Skin epidermis (tissue), 12 donors: ENCODE measurements around the gene CDH23.
A peak's percentile ranks its signal among the peaks of the same experiment; 100 is the strongest.

ENCODE experiments used
- H3K27ac ChIP-seq, 21 experiments: fragments of 200-600 bp; sonication (generic) in 11 of 21; one replicate each; pipeline ENCODE4 v1.5.0; 2020; ENCODE audit warnings: mild to moderate bottlenecking in 3 of 21, inconsistent platforms in 2 of 21, moderate library complexity in 2 of 21
- H3K4me3 ChIP-seq, 7 experiments: fragments of 200-600 bp; sonication (generic) in 2 of 7; one replicate each; pipeline ENCODE4 v1.5.0; 2020; ENCODE audit warnings: inconsistent platforms in 2 of 7, mild to moderate bottlenecking in 2 of 7, moderate library complexity in 1 of 7

The CDH23 gene

GRCh38 chr10:71618598-71618997 is 221.9 kb downstream of the CDH23 start:
- H3K4me3 ChIP-seq, result no peak overlapping the region
- no peak overlapping the region for H3K27ac ChIP-seq

- H3K27ac ChIP-seq, result no peak overlapping the region
- no peak overlapping the region for H3K4me3 ChIP-seq
Observed at GRCh38 chr10:71620642-71621041, 223.9 kb downstream of the CDH23 start.

GRCh38 chr10:71621231-71622153 is 224.8 kb downstream of the CDH23 start:
- Histone ChIP-seq H3K4me3 (no peak overlapping the region), H3K27ac (peak overlapping the region in 1 of 21 experiments; percentile 8)

GRCh38 chr10:71622154-71622526 is 225.4 kb downstream of the CDH23 start:
- Histone ChIP-seq H3K4me3 (no peak overlapping the region), H3K27ac (peak overlapping the region in 1 of 21 experiments; percentile 8)

GRCh38 chr10:71622616-71623015 is 225.9 kb downstream of the CDH23 start:
- H3K27ac ChIP-seq, result no peak overlapping the region
- H3K4me3 ChIP-seq, result no peak overlapping the region

- Histone ChIP-seq H3K4me3 (no peak overlapping the region), H3K27ac (no peak overlapping the region)
Observed at GRCh38 chr10:71623098-71623985, 226.6 kb downstream of the CDH23 start.

- no peak overlapping the region for H3K4me3 ChIP-seq
- H3K27ac ChIP-seq, result no peak overlapping the region
Observed at GRCh38 chr10:71623986-71624291, 227.2 kb downstream of the CDH23 start.

GRCh38 chr10:71625445-71626175 is 228.9 kb downstream of the CDH23 start:
- no peak overlapping the region for H3K4me3 ChIP-seq
- H3K27ac ChIP-seq, result no peak overlapping the region

- Histone ChIP-seq H3K4me3 (no peak overlapping the region), H3K27ac (no peak overlapping the region)
Observed at GRCh38 chr10:71627230-71627939, 230.7 kb downstream of the CDH23 start.

GRCh38 chr10:71627956-71628355 is 231.2 kb downstream of the CDH23 start:
- Histone ChIP-seq H3K27ac (no peak overlapping the region), H3K4me3 (no peak overlapping the region)

- Histone ChIP-seq H3K27ac (no peak overlapping the region), H3K4me3 (no peak overlapping the region)
Observed at GRCh38 chr10:71629131-71629530, 232.4 kb downstream of the CDH23 start.

- H3K27ac ChIP-seq, result no peak overlapping the region
- no peak overlapping the region for H3K4me3 ChIP-seq
Observed at GRCh38 chr10:71630168-71630567, 233.4 kb downstream of the CDH23 start.

- H3K4me3 ChIP-seq, result no peak overlapping the region
- H3K27ac ChIP-seq, result no peak overlapping the region
Observed at GRCh38 chr10:71631007-71631861, 234.5 kb downstream of the CDH23 start.

- H3K27ac ChIP-seq, result no peak overlapping the region
- H3K4me3 ChIP-seq, result no peak overlapping the region
Observed at GRCh38 chr10:71632200-71632820, 235.6 kb downstream of the CDH23 start.

GRCh38 chr10:71632896-71633600 is 236.3 kb downstream of the CDH23 start:
- H3K27ac ChIP-seq, result no peak overlapping the region
- H3K4me3 ChIP-seq, result no peak overlapping the region

GRCh38 chr10:71633920-71634319 is 237.2 kb downstream of the CDH23 start:
- Histone ChIP-seq H3K4me3 (no peak overlapping the region), H3K27ac (no peak overlapping the region)

GRCh38 chr10:71634531-71635164 is 237.9 kb downstream of the CDH23 start:
- no peak overlapping the region for H3K27ac ChIP-seq

More at GRCh38 chr10:71634531-71635164, 237.9 kb downstream of the CDH23 start:
- no peak overlapping the region for H3K4me3 ChIP-seq
